GM18861 (cell line): Measurements from ENCODE around the gene UNC119B.
A peak's percentile ranks its signal among the peaks of the same experiment; 100 is the strongest.
"Not testable (repeated sequence)": the region's sequence is repeated elsewhere in the genome, so short reads cannot be mapped to it uniquely, and the experiment has no call there.

Experiments used
- ATAC-seq: cut with Tn5 transposase; IDR thresholded peaks from one replicate; pipeline ENCODE4 v1.9.1; 2021; ENCODE audit not compliant: unreplicated experiment

Gene UNC119B

DNA sequence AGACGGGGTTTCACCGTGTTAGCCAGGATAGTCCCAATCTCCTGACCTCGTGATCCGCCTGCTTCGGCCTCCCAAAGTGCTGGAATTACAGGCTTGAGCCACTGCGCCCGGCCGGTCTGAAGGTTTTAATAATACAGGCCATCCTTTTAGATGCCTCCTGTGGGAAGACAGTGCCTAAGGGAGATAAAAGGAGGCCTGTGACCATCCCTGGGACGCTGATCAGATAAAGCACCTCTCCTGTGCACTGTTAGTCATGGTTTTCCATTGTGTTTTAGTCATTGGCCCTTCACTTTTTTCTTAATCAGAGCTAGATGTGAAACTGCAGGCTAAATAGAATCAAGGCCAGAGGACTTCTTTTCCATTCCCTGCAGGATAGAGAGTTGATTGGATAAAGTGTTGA, 7.8 kb downstream of the UNC119B start:
- ATAC-seq: no peak

DNA sequence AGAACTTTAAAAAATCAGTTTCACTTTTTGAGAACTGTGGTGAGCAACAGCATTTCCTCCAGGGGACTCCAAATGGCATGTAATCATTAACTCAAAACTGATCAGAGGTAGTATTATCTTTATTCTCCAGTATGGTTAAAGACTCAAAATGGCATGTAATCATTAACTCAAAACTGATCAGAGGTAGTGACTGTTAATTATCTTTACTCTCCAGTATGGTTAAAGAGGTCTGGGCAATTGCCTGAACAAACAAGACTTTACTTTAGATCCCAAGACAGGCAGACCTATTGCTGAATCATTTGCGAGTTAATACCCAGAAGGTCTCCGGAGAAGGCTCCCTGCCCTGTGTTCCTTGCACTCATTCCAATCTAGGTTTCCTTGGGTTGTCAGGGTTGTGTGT, 8.8 kb downstream of the UNC119B start:
- peak; percentile 57 for ATAC-seq

DNA sequence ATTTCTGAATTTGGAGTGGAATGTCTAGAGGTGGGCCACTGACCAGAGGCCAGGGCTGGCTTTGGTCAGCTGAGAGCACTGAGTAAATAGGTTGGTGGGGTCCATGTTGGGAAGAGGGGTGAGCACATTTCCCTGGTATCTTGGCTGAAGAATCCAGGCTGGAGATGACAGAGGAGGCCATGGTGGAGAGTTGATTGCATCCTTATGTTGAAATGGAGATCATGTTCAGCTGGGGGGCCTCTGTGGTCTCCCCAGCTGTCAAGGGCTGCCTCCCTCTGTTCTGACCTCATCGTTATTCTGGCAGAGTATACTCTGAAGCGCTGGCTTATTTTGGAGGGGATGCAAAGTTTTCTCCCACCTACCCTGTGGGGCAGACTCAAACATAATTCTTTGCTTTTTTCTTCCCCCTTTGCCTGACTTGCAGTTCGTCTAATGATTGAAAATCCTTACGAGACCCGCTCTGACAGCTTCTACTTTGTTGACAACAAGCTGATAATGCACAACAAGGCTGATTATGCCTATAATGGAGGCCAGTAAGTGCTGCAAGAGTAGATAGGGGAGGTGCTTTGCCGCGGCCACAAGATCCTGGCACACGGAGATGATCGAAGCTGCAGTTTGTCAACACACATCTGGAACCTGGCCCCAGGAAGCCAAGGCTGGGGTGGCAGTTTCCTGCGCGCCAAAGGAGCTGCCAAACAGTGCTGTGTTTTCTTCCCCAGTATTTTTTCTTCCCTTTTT, 9.4 kb downstream of the UNC119B start:
- ATAC-seq: no peak

DNA sequence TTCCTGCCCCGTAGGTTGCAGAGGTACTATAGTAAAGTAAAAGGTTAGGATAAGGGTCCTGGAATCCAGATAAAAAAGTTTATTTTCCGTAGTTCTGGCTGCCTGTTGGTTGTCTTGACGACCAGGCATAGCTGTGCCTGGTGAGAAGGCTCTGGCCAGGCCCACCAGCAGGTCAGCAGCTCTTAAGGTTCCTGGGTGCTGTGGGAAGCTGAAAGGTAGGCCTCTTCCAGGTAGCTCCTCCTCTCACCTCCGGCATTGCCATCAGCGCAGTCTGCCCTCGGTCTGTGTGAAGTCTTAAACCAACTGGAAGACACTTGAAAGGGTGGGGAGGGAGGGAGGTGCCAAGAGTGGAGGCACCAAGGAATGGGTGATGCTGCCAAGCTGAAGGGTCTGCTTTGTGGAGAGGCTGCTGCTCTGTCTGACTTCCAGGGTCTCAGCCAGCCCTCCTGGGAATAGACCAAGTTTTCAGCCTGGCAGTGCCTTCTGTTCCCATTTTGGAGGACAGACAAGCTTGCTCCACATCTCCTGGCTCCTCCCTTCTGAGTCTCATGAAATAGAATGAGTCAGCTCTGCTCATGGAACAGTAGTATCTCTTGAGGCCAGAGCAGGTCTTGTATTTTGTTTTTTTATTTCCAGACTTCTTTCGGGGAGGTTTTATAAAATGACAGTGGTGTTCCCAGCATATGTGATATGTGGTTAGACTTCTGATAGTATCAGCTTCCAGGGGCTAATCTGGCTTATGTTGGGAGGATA, 10.2 kb downstream of the UNC119B start:
- no peak for ATAC-seq

DNA sequence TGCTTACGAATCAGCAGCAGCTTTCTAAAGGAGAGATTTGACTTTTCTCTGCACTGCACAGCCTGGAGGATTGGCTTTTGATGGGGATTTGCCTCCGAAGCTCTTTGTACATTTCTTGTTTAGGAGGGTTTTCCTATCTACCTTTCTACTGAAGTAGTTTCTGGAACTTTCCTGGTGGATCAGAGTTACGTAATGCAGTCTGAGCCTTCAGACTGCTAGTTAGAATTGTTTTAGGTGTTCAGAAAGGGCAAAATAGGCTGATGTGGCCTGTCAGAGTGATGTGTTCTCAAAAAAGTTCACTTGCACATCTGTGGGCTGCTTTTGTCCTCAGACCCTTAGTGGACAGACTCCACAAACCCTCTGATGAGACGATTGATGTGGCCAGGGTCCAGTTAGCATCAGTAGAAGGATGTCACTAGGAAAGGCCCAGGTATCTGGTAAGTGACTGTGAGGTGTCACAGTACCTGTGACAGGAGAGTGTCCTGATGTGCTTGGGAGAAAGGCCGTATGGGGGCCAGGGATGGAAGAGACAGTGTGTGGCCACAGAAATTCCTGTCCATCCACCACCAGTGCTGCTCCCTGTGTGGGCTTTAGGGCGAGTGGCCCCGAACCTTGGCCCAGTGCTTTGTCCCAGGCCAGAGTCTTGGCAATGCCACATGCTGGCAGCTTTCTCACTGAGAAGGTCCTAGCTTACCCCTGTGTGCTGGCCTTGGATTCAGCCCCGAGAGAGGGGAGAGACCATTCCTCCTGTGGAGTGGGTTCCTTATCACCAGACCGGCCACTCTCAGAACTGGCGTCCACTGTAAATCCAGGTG, 10.9 kb downstream of the UNC119B start:
- no peak for ATAC-seq

DNA sequence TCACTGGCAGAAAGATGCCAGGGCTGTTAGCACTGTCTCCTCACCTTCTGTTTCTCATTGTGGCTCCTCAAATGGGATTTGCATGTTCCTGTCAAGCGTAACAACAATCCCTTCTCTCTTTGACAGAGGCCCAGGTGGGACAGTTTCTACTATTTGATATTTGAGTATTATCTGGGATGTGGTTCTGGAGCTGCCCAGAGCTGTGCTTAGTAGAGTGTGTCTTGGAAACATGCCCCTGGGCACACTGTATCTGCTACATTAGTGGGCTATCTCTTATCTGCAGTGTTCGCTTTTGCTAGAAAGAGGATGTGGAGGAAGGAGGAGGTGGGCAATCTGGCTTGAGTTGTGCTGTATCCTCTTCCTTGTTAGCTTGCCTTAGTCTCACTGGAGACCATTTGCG, 11.6 kb downstream of the UNC119B start:
- ATAC-seq: no peak

DNA sequence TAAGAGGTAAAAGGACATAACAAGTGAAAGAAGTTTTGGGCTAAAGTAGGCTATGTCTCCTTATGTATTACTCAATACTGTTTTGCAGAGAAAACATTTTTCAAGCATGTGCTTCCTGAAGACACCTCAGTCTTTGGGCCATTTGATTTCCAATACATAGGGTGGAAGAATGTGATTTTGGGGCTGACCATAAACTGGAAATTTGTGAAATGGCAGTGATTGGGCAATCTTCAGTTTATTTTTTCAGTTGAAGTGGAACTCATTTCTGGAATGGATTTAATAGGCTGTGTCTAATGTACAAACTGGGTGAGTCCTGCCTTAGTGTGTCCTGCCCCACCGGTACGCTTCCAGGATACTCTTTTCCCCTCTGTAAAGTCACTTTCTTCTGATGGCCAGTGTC, 12.5 kb downstream of the UNC119B start:
- ATAC-seq: no peak

DNA sequence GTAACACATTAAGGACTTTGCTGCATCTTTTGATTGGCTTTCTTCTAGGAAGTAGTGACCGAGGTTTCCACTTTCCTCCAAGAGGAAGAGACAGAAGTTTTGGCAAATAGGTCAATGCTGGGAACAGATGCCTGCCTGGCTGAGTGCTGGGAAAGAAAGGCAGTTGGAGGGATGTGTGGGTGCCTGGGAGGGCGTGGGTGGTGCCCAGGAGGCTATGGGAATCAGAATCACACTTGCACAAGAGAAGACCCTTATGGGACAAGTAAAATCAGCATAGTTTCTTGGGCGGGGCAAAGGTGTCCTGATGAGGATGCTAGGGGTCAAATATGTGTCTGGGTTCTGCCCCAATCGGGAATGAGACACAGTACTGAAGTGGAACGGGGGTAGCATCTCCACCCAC, 14.5 kb downstream of the UNC119B start:
- ATAC-seq: no peak

DNA sequence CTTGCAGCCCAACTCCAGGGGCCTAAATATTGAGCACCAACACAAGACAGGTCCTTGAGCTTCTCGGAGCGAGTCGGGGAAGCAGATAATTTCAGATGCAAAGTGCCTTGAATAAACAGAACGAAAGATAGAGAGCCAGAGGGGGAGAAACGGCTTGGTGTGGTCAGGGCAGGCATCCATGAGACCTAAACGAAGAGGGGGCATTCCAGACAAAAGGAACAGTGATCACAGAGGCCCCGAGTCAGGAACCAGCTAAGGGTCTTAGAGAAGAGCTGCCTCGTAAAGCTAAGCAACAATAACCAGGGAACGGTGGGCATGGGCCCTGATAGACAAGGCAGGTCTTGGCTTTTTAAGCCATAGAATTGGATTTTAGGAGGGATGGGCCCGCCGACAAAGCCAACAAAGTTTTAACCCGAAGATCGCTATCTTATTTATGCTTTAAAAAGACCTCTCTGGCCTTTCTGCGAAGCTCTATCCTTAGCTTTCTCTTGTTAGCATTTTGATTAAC, 14.9 kb downstream of the UNC119B start:
- ATAC-seq: no peak

DNA sequence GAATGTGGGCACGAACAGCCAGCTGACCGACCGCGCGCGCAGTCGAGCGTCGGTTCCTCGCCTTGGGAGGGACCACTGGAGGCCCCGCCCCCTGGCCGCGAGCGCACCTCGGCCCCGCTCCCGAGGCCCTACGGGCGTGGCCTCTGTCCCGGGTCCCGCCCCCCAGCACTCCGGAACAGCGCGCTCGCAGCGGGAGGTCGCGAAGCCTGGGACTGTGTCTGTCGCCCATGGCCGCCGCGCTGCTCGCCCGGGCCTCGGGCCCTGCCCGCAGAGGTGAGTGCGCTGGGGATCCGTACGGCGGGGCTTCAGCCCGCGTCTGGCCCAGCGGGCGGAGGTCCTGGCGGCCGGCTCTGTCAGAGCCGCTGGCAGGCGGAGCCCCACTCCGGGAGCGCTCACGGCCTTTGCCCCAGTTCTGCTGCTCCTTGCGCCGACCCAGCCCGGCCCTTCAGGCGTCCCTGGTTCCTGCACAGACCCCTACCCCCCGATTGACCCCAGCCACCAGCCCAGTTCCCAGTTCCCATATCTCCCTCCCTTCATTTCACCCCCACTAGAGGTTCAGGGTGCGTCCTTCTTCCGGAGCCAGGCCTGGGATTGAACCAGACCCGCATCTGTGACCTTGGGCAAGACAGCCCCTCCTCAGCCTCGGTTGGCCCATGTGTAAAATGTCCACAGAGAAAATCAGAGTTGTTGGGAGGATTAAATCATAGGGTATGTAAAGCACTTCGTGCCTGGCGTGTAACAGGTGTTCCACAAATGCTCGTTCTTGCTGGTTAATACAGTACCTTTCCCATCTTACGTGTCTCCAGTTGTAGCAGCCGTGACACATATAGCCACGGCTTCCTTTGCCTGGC, 15.6 kb downstream of the UNC119B start, which contains the start of gene ACADS:
Gene ACADS, plus strand, starts transcription at position 168 of the 851 bp plus-strand sequence. Its CDS starts 60 bp downstream, at position 228.
- peak; percentile 88 for ATAC-seq

DNA sequence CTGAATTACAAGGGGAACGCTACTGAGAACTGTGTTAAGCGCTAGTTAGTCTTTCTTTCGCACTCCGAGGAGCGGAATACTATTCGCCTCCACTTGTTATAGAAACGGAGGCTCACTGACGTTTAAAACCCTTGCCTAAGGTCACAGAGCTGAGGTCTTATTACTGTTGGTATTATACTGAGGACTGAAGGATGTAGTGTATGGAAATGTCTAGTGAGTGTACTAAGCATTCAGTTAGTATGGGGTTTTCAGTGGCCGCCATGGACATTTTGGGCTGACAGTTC, 16.2 kb downstream of the UNC119B start:
- no peak for ATAC-seq

DNA sequence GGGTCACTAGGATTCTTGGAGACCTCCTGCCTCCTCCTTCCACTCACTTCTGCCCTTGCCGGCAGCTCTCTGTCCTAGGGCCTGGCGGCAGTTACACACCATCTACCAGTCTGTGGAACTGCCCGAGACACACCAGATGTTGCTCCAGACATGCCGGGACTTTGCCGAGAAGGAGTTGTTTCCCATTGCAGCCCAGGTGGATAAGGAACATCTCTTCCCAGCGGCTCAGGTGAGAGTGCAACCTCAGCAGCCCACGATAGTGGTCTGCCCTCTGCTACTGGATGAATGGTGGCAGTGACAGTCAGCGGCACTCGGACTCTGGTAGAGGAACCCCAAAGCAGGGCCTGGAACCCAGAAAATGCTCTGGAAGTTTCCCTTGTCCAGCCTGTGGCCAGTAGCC, 16.7 kb downstream of the UNC119B start:
- ATAC-seq: no peak

DNA sequence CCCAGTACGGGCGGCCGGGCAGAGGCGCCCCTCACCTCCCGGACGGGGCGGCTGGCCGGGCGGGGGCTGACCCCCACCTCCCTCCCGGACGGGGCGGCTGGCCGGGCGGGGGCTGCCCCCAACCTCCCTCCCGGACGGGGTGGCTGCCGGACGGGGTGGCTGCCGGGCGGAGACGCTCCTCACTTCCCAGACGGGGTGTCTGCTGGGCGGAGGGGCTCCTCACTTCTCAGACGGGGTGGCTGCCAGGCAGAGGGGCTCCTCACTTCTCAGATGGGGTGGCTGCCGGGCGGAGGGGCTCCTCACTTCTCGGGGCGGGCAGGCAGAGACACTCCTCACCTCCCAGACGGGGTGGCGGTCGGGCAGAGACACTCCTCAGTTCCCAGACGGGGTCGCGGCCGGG, 21.9 kb downstream of the UNC119B start:
- ATAC-seq: not testable (repeated sequence)

DNA sequence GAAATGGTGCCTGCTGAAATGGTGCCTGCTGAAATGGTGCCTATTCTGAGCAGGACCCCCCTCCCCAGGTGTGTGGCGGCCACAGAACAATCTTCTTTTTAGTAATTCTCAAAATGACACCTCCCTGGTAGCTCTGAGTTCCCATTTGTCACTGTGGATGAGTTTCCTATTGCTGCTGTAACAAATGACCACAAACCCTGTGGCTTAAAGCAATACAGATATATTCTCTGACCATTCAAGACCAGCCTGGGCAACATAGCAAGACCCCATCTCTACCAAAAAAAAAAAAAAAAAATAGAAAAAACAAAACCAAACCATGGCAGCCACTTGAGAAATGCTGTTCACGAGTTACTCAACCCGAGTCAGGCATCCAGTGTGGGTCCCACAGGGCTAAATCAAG, 23.3 kb downstream of the UNC119B start:
- ATAC-seq: no peak

DNA sequence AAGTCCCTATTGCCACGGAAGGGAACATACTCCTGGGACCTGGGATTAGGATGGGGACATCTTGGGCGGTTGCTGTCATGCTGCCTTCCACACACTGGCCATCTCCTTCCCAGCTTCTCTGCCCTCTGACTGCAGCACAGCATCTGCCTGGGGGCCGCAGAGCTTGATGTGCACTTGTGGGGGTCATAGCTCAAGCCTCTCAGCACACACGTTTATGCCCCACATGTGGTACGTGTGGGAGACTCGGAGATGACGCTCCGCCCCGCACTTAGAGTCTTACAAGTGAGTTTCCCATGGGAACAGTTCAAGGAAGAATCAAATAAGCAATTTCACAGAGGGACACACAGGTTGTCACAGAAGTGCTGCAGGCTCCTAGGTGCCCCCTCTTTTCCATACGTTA, 24.0 kb downstream of the UNC119B start:
- no peak for ATAC-seq

DNA sequence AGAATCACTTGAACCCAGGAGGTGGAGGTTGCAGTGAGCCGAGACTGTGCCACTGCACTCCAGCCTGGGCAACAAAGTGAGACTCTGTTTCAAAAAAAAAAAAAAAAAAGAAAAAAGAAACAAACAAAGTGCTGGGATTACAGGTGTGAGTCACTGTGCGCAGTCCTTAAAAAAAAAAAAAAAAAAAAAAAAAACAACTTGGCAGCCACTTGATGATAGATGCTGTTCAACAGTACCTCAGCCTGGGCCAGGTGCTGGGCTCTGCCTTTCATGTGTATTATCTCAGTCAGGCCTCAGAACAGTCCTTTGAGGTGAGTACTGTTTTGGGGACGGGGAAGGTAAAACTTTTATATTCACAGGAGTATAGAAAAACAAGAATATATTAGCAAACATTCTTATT, 24.9 kb downstream of the UNC119B start:
- no peak for ATAC-seq

DNA sequence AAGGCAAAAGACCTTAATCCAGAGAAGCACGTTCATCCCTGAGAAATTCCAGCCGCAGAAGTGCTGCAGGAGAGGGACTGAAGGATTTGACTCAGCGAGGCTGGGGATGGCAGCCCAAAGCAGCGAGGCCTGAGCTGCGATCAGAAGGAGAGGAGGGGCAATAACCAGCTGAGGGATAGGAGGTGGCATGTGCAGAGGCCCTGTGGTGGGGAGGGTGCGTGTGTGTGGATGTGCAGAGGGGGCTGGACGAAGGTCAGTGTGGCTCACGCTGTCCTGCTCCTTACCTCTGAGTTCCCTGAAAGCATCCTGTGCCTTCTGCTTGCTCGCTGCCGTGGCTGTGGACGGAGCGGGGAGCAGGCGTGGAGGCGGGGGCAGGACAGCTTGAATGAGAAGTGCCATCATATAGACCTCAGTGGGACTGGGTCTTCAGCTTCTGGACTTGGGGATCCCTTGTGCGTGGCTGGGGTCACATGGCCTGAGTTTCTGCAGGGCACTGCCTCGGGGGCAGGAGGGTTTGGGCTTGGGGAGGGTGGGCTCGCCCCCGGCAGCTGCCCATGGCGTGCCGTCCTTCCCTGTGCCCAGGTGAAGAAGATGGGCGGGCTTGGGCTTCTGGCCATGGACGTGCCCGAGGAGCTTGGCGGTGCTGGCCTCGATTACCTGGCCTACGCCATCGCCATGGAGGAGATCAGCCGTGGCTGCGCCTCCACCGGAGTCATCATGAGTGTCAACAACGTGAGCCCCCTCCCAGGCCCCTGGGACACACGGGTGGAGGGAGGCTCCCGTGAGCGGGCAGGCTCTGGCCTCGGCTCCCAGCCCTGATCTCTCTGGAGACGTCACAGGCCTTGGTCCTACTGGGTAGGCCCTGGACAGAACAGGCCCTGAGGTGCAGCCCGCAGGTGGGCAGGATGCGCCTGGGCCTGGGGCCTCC, 26.4 kb downstream of the UNC119B start:
- no peak for ATAC-seq

DNA sequence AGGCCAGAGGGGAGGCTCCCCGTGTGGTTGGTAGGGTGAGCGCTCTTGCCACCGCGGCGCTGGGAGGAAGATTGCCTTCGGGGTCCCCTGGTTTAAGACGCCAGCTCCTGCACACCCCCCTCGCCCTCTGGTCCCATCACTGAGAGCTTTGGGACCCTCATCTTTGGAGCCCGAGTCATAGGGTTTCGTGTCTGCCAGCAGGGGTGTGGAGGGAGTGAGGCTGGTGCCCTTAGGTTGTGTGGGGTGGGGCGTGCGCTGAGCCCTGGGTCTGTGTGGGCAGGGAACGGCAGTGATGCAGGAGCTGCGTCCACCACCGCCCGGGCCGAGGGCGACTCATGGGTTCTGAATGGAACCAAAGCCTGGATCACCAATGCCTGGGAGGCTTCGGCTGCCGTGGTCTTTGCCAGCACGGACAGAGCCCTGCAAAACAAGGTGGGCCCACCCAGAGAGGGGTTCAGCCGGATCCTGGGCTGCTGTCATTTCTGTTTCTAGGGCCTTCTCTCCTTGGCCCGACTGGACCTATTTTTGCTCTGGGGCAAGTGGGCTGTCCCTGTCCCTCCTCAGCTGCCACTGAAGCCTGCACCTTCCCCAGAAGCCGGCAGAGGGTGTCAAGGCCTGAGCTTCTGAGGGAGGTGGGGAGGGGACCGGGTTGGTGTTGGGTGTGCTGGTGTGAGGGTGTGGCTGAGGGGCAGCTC, 27.4 kb downstream of the UNC119B start:
- ATAC-seq: no peak
